Transverse colon (tissue), 4 donors: Measurements from ENCODE around the gene OSGIN1. TPM values are rescaled to one million over a fixed set of nuclear protein-coding genes. Genes with fewer than 3 reads are reported as not detected.
"Not testable (repeated sequence)": the region's sequence is repeated elsewhere in the genome, so short reads cannot be mapped to it uniquely, and the experiment has no call there.

Source experiments
- DNase-seq: peaks from one replicate; pipeline ENCODE4 v3.0.0-alpha.2; 2019
- H3K27ac ChIP-seq, 4 donors: fragments of 200-600 bp; sonication (generic); 2 replicates each; pipeline ENCODE4 v1.5.1; 2016 to 2018; ENCODE audit warnings: inconsistent platforms in 4 of 4
- H3K27me3 ChIP-seq: fragments of 200-600 bp; sonication (generic); 2 replicates; pipeline ENCODE4 v1.5.1; 2017; ENCODE audit warnings: inconsistent platforms
- H3K36me3 ChIP-seq, 4 donors: fragments of 200-600 bp; sonication (generic); 2 replicates each; pipeline ENCODE4 v1.5.1; 2017 to 2019; ENCODE audit warnings: inconsistent platforms in 4 of 4
- H3K4me1 ChIP-seq, 4 donors: fragments of 200-600 bp; sonication (generic); 2 replicates each; pipeline ENCODE4 v1.5.1; 2017 to 2020; ENCODE audit warnings: inconsistent platforms in 4 of 4
- H3K4me3 ChIP-seq, 4 donors: fragments of 200-600 bp; sonication (generic); 1 replicate in 1 of 4; 2 replicates in 3 of 4; pipeline versions ENCODE4 v1.5.1 to v1.6.1; 2017 to 2019; ENCODE audit warnings: inconsistent platforms in 4 of 4
- H3K9me3 ChIP-seq, 2 donors: fragments of 200-600 bp; sonication (generic); 2 replicates each; pipeline ENCODE4 v1.5.1; 2017 to 2019; ENCODE audit warnings: inconsistent platforms in 2 of 2
- CTCF ChIP-seq, 5 experiments: fragments of 200-600 bp in 3 of 5; fragments of 450-650 bp in 2 of 5; sonication (generic) in 3 of 5; IDR thresholded peaks; 1 replicate in 2 of 5; 2 replicates in 3 of 5; pipeline ENCODE4 v1.5.1; 2016 to 2017; ENCODE audit warnings: antibody characterized with exemption in 5 of 5, inconsistent platforms in 3 of 5, mild to moderate bottlenecking in 2 of 5, moderate library complexity in 1 of 5
- EP300 ChIP-seq: sonication (generic); formaldehyde crosslinking; IDR thresholded peaks from one replicate; pipeline ENCODE4 v1.6.1; 2017; ENCODE audit warnings: antibody characterized with exemption, low read depth
- POLR2A ChIP-seq: fragments of 450-650 bp; IDR thresholded peaks from one replicate; pipeline ENCODE4 v1.6.1; 2016; ENCODE audit warnings: antibody characterized with exemption, mild to moderate bottlenecking, moderate library complexity
- POLR2AphosphoS5 ChIP-seq, 3 donors: sonication (generic); formaldehyde crosslinking; IDR thresholded peaks; one replicate each; pipeline ENCODE4 v1.6.1; 2016; ENCODE audit warnings: antibody characterized with exemption in 3 of 3
- WGBS, 2 donors: methylation state at CpG; one replicate each; pipeline ENCODE4 v1.1.5; 2018; ENCODE audit warnings: low coverage in 1 of 2; 5-methylcytosine and 5-hydroxymethylcytosine counted together
- in situ Hi-C, 4 donors: fragments of 200-750 bp; cut with MboI; loops; one replicate each; pipeline versions ENCODE4 v1.15.0 to v1.15.1; 2017; ENCODE audit warnings: low sequenced_read_pairs in 3 of 4, low pct_ligation_motif_present in 1 of 4, low pct_unique_long_range_greater_than_20kb in 1 of 4
- intact Hi-C: fragments of 100-400 bp; cut with DNase I; formaldehyde crosslinking; loops from one replicate; pipeline ENCODE4 v1.15.1; 2023; ENCODE audit warnings: low total_unique reads
- total RNA-seq, 4 donors: library from RNA; depleted of rRNA; stranded (reverse); fragments of >200 nt; gene quantifications; one replicate each; pipeline ENCODE4 v1.1.0, GENCODE V29; 2016

OSGIN1 gene
- total RNA-seq, 4 donors from 2014 or later = 10.7 to 26.2 (median 16.7) TPM

GRCh38 chr16:83940119-83940518, 12.9 kb upstream of the OSGIN1 start:
- intact Hi-C loops = no loop called here
- no peak for DNase-seq
- Histone ChIP-seq H3K27me3 (no peaks in the 10 kb centered on the region), H3K4me3 (no peak overlapping the region), H3K9me3 (no peaks in the 10 kb centered on the region), H3K36me3 (no peaks in the 10 kb centered on the region), H3K4me1 (peaks cover 0 to 7% (median 0%) of the 10 kb centered on the region in 4 donors), H3K27ac (no peak overlapping the region)
- no peak for TF ChIP-seq CTCF (IDR thresholded peaks at IDR 0.05)
- no peak for TF ChIP-seq EP300
- TF ChIP-seq POLR2AphosphoS5 (IDR thresholded peaks at IDR 0.05) = no peak
- no peak for TF ChIP-seq POLR2A
- in situ Hi-C loops = no loop called here
- WGBS, 2 donors = 53 to 65% methylated on average over 3 to 12 of the region's 12 CpGs

GRCh38 chr16:83940630-83941378, 12.2 kb upstream of the OSGIN1 start:
- 53 to 78% methylated on average over 8 to 28 of the region's 28 CpGs for WGBS, 2 donors
- Histone ChIP-seq H3K4me1 (peaks cover 0 to 7% (median 0%) of the 10 kb centered on the region in 4 donors), H3K36me3 (no peaks in the 10 kb centered on the region), H3K27ac (no peak overlapping the region), H3K9me3 (no peaks in the 10 kb centered on the region), H3K4me3 (no peak overlapping the region), H3K27me3 (no peaks in the 10 kb centered on the region)
- TF ChIP-seq CTCF (IDR thresholded peaks at IDR 0.05) = no peak
- TF ChIP-seq EP300 = no peak
- no peak for TF ChIP-seq POLR2AphosphoS5 (IDR thresholded peaks at IDR 0.05)
- TF ChIP-seq POLR2A = no peak
- intact Hi-C loops = no loop called here
- DNase-seq = no peak
- in situ Hi-C loops = no loop called here

GRCh38 chr16:83941546-83941945, 11.5 kb upstream of the OSGIN1 start:
- intact Hi-C loops, H3K27me3 ChIP-seq, H3K36me3 ChIP-seq, in situ Hi-C loops, H3K27ac ChIP-seq, H3K4me3 ChIP-seq, H3K9me3 ChIP-seq, DNase-seq, H3K4me1 ChIP-seq: not testable (repeated sequence)
- WGBS, 2 donors = 92% methylated on average over 9 of the region's 9 CpGs; no CpG with 5 or more reads in 1 of the 2 donors

GRCh38 chr16:83942074-83942473, 11.0 kb upstream of the OSGIN1 start:
- no peak overlapping the region for H3K27ac ChIP-seq
- no peaks in the 10 kb centered on the region for H3K36me3 ChIP-seq
- no peaks in the 10 kb centered on the region for H3K9me3 ChIP-seq
- no peak for DNase-seq
- 78 to 86% methylated on average over 8 to 14 of the region's 14 CpGs for WGBS, 2 donors
- TF ChIP-seq POLR2AphosphoS5 (IDR thresholded peaks at IDR 0.05) (no peak), CTCF (IDR thresholded peaks at IDR 0.05) (no peak), EP300 (no peak), POLR2A (no peak)
- peaks cover 0 to 7% (median 0%) of the 10 kb centered on the region in 4 donors for H3K4me1 ChIP-seq
- intact Hi-C loops = no loop called here
- in situ Hi-C loops = no loop called here
- H3K27me3 ChIP-seq = no peaks in the 10 kb centered on the region
- H3K4me3 ChIP-seq = no peak overlapping the region
